ENCODE results near the gene PITPNM3.
"Not testable (repeated sequence)": the region's sequence is repeated elsewhere in the genome, so short reads cannot be mapped to it uniquely, and the experiment has no call there.

DNA sequence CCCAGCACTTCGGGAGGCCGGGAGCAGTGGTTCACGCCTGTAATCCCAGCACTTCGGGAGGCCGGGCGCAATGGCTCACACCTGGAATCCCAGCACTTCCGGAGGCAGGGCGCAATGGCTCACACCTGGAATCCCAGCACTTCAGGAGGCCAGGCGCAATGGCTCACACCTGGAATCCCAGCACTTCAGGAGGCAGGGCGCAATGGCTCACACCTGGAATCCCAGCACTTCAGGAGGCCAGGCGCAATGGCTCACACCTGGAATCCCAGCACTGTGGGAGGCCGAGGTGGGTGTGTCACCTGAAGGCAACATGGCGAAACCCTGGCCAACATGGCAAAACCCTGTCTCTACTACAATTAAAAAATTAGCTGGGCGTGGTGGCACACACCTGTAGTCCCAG, 37.0 kb upstream of the PITPNM3 start:
- TF ChIP-seq, protein P1, sequence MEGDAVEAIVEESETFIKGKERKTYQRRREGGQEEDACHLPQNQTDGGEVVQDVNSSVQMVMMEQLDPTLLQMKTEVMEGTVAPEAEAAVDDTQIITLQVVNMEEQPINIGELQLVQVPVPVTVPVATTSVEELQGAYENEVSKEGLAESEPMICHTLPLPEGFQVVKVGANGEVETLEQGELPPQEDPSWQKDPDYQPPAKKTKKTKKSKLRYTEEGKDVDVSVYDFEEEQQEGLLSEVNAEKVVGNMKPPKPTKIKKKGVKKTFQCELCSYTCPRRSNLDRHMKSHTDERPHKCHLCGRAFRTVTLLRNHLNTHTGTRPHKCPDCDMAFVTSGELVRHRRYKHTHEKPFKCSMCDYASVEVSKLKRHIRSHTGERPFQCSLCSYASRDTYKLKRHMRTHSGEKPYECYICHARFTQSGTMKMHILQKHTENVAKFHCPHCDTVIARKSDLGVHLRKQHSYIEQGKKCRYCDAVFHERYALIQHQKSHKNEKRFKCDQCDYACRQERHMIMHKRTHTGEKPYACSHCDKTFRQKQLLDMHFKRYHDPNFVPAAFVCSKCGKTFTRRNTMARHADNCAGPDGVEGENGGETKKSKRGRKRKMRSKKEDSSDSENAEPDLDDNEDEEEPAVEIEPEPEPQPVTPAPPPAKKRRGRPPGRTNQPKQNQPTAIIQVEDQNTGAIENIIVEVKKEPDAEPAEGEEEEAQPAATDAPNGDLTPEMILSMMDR (IDR thresholded peaks at IDR 0.05): not testable (repeated sequence)
- TF ChIP-seq POLR2A (IDR thresholded peaks at IDR 0.05): not testable (repeated sequence)
